ENCODE measurements around the gene ZNF146.

GRCh38 chr19:36254848-36255247 is 39.9 kb downstream of the ZNF146 start:
- no peak for TF ChIP-seq POLR2A (IDR thresholded peaks at IDR 0.05)
- TF ChIP-seq, protein P1, sequence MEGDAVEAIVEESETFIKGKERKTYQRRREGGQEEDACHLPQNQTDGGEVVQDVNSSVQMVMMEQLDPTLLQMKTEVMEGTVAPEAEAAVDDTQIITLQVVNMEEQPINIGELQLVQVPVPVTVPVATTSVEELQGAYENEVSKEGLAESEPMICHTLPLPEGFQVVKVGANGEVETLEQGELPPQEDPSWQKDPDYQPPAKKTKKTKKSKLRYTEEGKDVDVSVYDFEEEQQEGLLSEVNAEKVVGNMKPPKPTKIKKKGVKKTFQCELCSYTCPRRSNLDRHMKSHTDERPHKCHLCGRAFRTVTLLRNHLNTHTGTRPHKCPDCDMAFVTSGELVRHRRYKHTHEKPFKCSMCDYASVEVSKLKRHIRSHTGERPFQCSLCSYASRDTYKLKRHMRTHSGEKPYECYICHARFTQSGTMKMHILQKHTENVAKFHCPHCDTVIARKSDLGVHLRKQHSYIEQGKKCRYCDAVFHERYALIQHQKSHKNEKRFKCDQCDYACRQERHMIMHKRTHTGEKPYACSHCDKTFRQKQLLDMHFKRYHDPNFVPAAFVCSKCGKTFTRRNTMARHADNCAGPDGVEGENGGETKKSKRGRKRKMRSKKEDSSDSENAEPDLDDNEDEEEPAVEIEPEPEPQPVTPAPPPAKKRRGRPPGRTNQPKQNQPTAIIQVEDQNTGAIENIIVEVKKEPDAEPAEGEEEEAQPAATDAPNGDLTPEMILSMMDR (IDR thresholded peaks at IDR 0.05) = no peak

All from thyroid gland (tissue), 4 donors.